ENCODE data around the gene SH3BGR.

- TF ChIP-seq POLR2AphosphoS5 (IDR thresholded peaks at IDR 0.05; ENCODE audit: low read depth) (no peak), CTCF (IDR thresholded peaks at IDR 0.05; ENCODE audit: insufficient read depth, low read length) (no peak), REST (IDR thresholded peaks at IDR 0.05; ENCODE audit: insufficient replicate concordance, low read depth) (no peak)
These were observed 37.7 kb downstream of the SH3BGR start for GRCh38 chr21:39489380-39489924.

Data from HL-60 (cell line).